SH-SY5Y (cell line): ENCODE results near the gene DNAJA2.

Source experiments
- GATA2 ChIP-seq: IDR thresholded peaks from 2 replicates; pipeline ENCODE4 v1.6.1; 2011; ENCODE audit warnings: mild to moderate bottlenecking, low read depth, low read length
- GATA3 ChIP-seq: IDR thresholded peaks from 2 replicates; pipeline ENCODE4 v1.6.1; 2011; ENCODE audit warnings: low read depth, mild to moderate bottlenecking, low read length, moderate library complexity

The DNAJA2 gene

DNA sequence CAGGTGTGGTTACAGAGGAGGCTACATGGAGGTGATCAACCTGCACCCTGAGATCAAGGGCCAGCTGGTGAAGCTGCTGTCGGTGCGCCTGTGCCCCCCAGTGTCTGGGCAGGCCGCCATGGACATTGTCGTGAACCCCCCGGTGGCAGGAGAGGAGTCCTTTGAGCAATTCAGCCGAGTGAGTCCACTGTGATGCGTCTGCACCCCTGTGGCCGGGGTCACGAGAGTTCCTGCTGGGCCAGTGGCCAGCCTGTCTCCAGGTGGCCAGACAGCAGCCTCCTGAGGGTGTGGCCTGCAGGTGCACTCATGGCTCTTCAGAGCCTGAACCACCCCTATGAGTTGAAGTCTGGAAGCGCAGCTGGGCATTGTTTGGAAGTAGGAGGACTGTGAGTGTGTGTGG is 51.2 kb downstream of the DNAJA2 start:
- TF ChIP-seq GATA2 (no peak), GATA3 (no peak)

- TF ChIP-seq GATA2: no peak
- no peak for TF ChIP-seq GATA3
Observed at GRCh38 chr16:46920402-46921068, 52.9 kb downstream of the DNAJA2 start.

GRCh38 chr16:46918905-46919792 is 54.3 kb downstream of the DNAJA2 start:
- TF ChIP-seq GATA2 (no peak), GATA3 (no peak)

- TF ChIP-seq GATA2: no peak
- no peak for TF ChIP-seq GATA3
Observed at GRCh38 chr16:46918400-46918799, 55.1 kb downstream of the DNAJA2 start.

DNA sequence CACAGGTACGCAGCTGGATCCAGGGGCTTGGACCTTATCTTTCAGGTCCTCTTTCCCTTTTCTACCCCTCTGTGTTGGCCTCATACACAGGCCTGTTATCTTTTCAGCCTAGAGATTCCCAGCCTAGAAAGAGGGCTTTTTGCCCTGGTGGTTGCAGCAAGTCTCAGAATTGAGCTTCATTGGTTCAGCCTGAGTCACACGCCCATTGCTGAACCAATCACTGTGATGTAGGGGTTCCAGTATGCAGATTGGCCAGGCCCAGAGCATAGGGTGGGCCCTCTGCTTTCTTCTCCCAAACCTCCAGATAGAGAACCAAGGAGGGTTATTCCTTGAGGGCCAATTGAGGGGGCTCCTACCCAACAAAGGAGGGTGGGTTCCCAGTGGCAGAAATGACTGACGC is 56.5 kb downstream of the DNAJA2 start:
- TF ChIP-seq GATA2 (no peak), GATA3 (no peak)

DNA sequence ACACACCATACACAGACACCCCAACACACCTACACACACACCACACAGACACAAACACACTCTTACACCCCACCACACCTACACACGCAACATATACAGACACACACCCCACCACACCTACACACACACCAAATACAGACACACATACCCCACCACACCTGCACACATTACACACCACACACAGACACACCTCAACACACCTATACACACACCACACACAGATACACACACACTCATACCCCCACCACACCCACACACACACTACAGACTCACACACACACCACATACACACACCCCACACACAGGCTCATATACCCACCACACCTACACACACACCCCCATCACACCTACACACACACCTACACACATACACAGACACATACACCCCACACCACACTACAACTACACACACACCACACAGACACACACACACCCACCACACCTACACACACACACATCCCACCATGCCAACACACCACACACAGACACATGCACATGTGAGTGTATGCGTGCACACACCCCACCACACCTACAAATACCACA is 57.9 kb downstream of the DNAJA2 start:
- TF ChIP-seq GATA2 (no peak), GATA3 (no peak)

GRCh38 chr16:46914556-46915201 is 58.8 kb downstream of the DNAJA2 start:
- no peak for TF ChIP-seq GATA3
- no peak for TF ChIP-seq GATA2

DNA sequence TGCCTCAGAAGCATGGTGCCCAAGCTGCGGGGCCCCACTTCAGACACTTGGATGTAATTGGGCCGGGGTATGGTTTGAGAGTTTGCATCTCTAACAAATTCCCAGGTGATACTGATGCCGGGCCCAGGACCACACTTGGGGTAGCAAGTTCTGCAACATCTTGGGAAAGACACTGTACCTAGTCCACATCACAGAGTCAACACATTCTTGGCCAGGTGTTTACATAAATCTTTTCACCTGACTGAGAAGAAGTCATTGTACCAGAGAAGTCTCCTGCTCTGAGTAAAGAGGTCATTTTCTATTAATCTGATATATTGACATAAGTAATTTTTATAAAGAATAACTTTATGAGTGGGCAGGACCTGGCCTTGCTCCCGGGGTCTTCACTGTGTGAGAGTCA is 61.8 kb downstream of the DNAJA2 start:
- no peak for TF ChIP-seq GATA3
- TF ChIP-seq GATA2: no peak

DNA sequence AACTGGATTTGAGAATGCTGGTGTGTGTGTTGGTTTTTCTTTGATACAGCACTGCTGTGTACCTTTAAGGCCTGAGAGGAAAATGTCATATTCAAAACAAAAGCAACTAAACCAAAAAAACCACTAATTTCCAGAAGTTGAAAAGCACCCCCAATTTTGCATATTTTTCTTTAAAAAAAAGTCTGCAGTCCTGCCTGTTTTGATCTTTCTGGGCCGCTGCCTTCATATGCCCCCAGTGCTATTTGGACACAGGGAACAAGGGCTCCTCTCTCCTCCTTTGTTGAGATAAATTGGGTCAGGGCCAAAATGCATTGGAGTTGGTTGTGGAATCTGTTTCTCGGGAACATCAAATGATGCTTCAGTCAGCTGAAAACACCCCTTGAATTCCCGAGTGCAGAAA is 62.4 kb downstream of the DNAJA2 start:
- no peak for TF ChIP-seq GATA3
- TF ChIP-seq GATA2: no peak

DNA sequence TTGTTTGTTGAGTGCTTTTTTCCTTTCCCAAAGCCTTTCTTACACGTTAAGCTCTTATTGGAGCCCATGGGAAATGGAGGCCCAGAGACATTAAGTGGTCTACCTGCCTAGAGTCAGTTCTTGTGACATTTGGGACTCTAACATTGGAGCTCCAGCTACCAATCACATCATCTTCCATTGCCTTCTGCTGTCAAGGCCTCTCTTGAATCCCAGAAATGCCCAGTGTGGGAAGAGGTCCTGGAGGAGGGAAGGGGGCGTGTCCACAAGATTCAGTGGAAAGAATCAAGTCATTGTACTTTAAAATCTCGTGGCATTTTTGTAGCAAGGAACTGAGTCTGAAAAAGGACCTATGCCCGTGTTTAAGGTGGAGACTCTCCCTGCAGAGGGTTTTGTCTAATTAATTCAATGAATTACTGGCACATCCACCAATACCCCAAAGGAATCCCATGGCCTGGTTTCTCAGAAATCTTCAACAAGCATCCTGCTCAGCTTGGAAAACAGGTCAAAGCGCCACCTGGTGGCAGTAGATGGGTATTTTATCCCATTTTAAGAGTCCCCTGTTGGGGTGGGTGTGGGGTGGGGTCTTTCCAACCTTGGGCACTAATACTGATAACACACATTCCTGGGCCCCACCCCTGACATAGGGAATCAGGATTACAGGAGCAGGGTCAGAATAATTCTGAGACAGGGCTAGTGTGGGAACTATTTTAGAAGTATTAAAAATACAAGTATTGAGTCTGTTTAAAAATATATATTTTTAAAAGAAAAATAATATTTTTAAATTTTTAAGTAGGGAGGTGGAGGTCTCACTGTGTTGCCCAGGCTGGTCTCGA is 64.7 kb downstream of the DNAJA2 start:
- TF ChIP-seq GATA3 (no peak), GATA2 (no peak)

DNA sequence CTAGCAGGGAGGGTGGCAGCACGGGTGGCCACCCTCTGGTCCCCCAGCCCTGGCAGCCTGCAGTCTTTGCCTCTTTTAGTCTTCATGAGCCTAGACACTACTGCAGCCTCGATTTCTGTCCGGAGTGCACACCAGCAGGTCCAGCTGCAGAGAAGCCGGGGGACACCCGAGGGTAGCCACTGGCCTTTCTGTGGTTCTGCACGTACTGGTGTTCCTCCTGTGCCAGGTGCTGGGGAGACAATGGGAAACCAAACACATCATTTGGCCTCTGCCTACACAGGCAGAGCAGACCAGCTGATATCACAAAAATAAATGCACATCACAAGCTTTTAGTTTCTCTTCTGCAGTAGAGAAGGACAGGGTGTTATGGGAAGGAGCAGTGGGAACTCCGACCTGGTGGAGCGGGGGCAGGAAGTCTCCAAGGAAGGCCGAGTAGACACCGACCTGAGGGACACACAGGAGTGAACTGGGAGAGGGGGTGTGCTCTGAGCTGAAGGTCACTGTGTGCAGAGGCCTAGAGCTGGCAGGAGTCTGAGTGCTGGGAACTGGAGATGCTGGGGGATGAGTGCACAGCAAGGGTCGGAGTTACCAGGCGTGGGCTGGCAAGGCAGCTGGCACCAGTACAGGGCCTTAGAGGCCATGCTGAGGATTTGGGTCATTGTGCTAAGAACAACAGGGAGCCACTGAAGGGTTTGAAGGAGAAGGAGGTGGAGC is 66.3 kb downstream of the DNAJA2 start:
- TF ChIP-seq GATA3 (no peak), GATA2 (no peak)

- TF ChIP-seq GATA2 (no peak), GATA3 (no peak)
Observed at GRCh38 chr16:46906360-46907060, 67.0 kb downstream of the DNAJA2 start.
